Astrocyte of the cerebellum (primary cell): ENCODE measurements around the gene GCLC.

Experiments
- DNase-seq: peaks from one replicate; pipeline ENCODE4 v3.0.0-alpha.2; 2011; ENCODE audit warnings: low read depth
- H3K4me3 ChIP-seq: 2 replicates; pipeline ENCODE4 v1.5.1; 2011; ENCODE audit warnings: mild to moderate bottlenecking, low read depth, low read length, moderate library complexity
- in situ Hi-C: cut with HindIII; loops from 2 replicates; pipeline ENCODE4 v1.10.0; 2017; ENCODE audit warnings: low sequenced_read_pairs
- TF ChIP-seq, protein P1 (sequence below): IDR thresholded peaks from 2 replicates; pipeline ENCODE4 v1.5.1; 2012; ENCODE audit warnings: low read length, low read depth, moderate library complexity, mild to moderate bottlenecking; ENCODE audit errors: missing control alignments

Gene GCLC

DNA sequence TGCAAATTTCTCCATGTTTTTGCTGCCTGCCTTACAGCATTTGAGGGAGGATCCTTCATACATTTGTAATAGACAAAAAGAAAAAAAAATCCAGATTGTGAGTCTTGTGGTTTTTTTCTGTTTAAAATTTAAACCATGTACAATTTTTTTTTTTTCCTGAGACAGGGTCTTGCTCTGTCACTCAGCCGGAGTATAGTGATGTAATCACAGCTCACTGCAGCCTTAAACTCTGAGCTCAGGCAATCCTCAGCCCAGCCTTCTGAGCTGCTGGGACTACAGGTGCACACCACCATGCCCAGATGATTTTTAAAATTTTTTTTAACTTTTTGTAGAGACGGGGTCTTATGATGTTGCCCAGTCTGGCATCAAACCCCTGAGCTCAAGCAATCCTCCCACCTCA lies 97.0 kb downstream of the GCLC start:
- DNase-seq: no peak
- TF ChIP-seq, protein P1, sequence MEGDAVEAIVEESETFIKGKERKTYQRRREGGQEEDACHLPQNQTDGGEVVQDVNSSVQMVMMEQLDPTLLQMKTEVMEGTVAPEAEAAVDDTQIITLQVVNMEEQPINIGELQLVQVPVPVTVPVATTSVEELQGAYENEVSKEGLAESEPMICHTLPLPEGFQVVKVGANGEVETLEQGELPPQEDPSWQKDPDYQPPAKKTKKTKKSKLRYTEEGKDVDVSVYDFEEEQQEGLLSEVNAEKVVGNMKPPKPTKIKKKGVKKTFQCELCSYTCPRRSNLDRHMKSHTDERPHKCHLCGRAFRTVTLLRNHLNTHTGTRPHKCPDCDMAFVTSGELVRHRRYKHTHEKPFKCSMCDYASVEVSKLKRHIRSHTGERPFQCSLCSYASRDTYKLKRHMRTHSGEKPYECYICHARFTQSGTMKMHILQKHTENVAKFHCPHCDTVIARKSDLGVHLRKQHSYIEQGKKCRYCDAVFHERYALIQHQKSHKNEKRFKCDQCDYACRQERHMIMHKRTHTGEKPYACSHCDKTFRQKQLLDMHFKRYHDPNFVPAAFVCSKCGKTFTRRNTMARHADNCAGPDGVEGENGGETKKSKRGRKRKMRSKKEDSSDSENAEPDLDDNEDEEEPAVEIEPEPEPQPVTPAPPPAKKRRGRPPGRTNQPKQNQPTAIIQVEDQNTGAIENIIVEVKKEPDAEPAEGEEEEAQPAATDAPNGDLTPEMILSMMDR: no peak
- no peak overlapping the region for H3K4me3 ChIP-seq
- in situ Hi-C loops: no loop called here
